C4-2B (cell line): ENCODE measurements around the gene MN1.

ENCODE experiments used
- H3K27ac ChIP-seq: fragments of 450-650 bp; 2 replicates; pipeline ENCODE4 v1.5.1; 2017
- ZFX ChIP-seq: fragments of 450-650 bp; IDR thresholded peaks from 2 replicates; pipeline ENCODE4 v1.6.1; 2017
- TF ChIP-seq, protein P1 (sequence below): fragments of 450-650 bp; conservative IDR thresholded peaks from 2 replicates; pipeline ENCODE4 v1.5.1; 2017; ENCODE audit warnings: mild to moderate bottlenecking

The MN1 gene

GRCh38 chr22:27752771-27753170, 48.8 kb downstream of the MN1 start:
- TF ChIP-seq, protein P1, sequence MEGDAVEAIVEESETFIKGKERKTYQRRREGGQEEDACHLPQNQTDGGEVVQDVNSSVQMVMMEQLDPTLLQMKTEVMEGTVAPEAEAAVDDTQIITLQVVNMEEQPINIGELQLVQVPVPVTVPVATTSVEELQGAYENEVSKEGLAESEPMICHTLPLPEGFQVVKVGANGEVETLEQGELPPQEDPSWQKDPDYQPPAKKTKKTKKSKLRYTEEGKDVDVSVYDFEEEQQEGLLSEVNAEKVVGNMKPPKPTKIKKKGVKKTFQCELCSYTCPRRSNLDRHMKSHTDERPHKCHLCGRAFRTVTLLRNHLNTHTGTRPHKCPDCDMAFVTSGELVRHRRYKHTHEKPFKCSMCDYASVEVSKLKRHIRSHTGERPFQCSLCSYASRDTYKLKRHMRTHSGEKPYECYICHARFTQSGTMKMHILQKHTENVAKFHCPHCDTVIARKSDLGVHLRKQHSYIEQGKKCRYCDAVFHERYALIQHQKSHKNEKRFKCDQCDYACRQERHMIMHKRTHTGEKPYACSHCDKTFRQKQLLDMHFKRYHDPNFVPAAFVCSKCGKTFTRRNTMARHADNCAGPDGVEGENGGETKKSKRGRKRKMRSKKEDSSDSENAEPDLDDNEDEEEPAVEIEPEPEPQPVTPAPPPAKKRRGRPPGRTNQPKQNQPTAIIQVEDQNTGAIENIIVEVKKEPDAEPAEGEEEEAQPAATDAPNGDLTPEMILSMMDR, result no peak
- no peak for TF ChIP-seq ZFX
- no peak overlapping the region for H3K27ac ChIP-seq

- H3K27ac ChIP-seq, result no peak overlapping the region
- no peak for TF ChIP-seq ZFX
These were observed 49.4 kb downstream of the MN1 start for GRCh38 chr22:27752141-27752540.

GRCh38 chr22:27751277-27752070, 50.1 kb downstream of the MN1 start:
- TF ChIP-seq, protein P1, result no peak
- TF ChIP-seq ZFX, result no peak
- no peak overlapping the region for H3K27ac ChIP-seq

- TF ChIP-seq, protein P1, result no peak
These were observed 50.8 kb downstream of the MN1 start for GRCh38 chr22:27750584-27751265.

GRCh38 chr22:27749597-27750225, 51.8 kb downstream of the MN1 start:
- TF ChIP-seq ZFX, result no peak
- TF ChIP-seq, protein P1, result no peak
- no peak overlapping the region for H3K27ac ChIP-seq

More at GRCh38 chr22:27750584-27751265, 50.8 kb downstream of the MN1 start:
- no peak overlapping the region for H3K27ac ChIP-seq

DNA sequence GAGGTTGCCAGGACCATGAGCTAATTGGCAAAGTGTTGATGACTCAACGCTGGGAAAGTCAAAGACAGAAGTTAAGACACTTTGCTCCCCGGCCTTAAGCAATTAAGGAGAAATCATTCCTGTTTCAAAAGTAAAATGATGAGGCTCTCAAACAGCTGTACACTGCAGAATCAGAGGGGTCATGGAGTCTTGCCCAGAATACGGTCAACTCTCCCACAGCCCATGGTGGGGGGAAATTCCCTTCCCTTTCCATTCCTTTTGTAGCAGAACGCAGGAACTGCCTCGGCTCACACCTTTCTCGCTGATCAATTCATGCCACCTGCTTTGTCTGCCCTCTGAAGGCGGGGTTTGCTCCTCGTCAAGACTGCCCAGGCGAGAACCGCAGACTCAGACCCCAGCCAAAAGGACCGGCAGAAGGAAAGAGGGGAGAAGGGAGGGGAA, 52.8 kb downstream of the MN1 start:
- H3K27ac ChIP-seq, result no peak overlapping the region
- no peak for TF ChIP-seq ZFX
- TF ChIP-seq, protein P1, result no peak

GRCh38 chr22:27748349-27748748, 53.2 kb downstream of the MN1 start:
- no peak overlapping the region for H3K27ac ChIP-seq
- no peak for TF ChIP-seq ZFX
- TF ChIP-seq, protein P1, result no peak
